Measurements from ENCODE around the gene SHANK1.

DNA sequence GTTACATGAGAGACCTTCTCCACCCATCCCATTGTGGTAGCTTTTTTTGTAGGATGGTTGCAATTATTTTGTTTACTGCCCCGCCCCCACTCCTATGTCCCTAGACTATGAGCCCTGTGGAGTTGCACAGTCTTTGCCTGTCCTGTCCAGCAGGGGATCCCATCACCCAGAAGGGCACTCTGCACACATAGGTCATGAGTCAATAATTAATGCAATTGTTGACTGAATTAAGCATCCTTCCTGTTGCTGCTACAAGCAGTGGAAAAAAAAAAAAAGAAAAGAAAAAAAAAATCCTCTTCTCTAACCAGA is 56.2 kb downstream of the SHANK1 start:
- TF ChIP-seq, protein P1, sequence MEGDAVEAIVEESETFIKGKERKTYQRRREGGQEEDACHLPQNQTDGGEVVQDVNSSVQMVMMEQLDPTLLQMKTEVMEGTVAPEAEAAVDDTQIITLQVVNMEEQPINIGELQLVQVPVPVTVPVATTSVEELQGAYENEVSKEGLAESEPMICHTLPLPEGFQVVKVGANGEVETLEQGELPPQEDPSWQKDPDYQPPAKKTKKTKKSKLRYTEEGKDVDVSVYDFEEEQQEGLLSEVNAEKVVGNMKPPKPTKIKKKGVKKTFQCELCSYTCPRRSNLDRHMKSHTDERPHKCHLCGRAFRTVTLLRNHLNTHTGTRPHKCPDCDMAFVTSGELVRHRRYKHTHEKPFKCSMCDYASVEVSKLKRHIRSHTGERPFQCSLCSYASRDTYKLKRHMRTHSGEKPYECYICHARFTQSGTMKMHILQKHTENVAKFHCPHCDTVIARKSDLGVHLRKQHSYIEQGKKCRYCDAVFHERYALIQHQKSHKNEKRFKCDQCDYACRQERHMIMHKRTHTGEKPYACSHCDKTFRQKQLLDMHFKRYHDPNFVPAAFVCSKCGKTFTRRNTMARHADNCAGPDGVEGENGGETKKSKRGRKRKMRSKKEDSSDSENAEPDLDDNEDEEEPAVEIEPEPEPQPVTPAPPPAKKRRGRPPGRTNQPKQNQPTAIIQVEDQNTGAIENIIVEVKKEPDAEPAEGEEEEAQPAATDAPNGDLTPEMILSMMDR (IDR thresholded peaks at IDR 0.05; ENCODE audit: low read depth, low read length, poor library complexity, severe bottlenecking) = peak; percentile 11
- TF ChIP-seq EZH2phosphoT487 (IDR thresholded peaks at IDR 0.05; ENCODE audit: borderline replicate concordance, low read length) = no peak

Measured in DOHH2 (cell line).